SU-DHL-6 (cell line): Measurements from ENCODE around the gene MAN2A2.

ENCODE experiments used
- H2AFZ ChIP-seq: fragments of 200-600 bp; sonication (generic); 2 replicates; pipeline ENCODE4 v1.6.1; 2014; ENCODE audit warnings: low read depth, mild to moderate bottlenecking, moderate library complexity, mixed read lengths, antibody characterized with exemption, low read length; ENCODE audit not compliant: severe bottlenecking
- H3F3A ChIP-seq: fragments of 200-600 bp; shearing (Covaris generic); 2 replicates; pipeline ENCODE4 v1.6.0; 2016; ENCODE audit warnings: antibody characterized with exemption, mild to moderate bottlenecking; ENCODE audit not compliant: insufficient read depth
- H3K27ac ChIP-seq: fragments of 200-600 bp; sonication (generic); 2 replicates; pipeline ENCODE4 v1.5.1; 2016; ENCODE audit warnings: low read depth, mild to moderate bottlenecking, low read length, moderate library complexity, mixed read lengths
- H3K27me3 ChIP-seq: fragments of 200-600 bp; sonication (generic), shearing (Covaris generic); 2 replicates; pipeline ENCODE4 v1.6.0; 2014; ENCODE audit warnings: mild to moderate bottlenecking, low read length
- H3K36me3 ChIP-seq: fragments of 200-600 bp; sonication (generic); 2 replicates; pipeline ENCODE4 v1.6.1; 2014; ENCODE audit warnings: mild to moderate bottlenecking, low read length, mixed read lengths
- H3K4me2 ChIP-seq: fragments of 300-600, 200-600 bp; shearing (Covaris generic), sonication (generic); 2 replicates; pipeline ENCODE4 v1.6.0; 2014; ENCODE audit warnings: low read length, low read depth, mild to moderate bottlenecking; ENCODE audit not compliant: poor library complexity, severe bottlenecking
- H3K4me3 ChIP-seq: fragments of 200-600 bp; sonication (generic); 2 replicates; pipeline ENCODE4 v1.5.1; 2014; ENCODE audit warnings: antibody characterized with exemption, low read length, mild to moderate bottlenecking, mixed read lengths; ENCODE audit not compliant: insufficient read depth, poor library complexity, severe bottlenecking
- H3K79me2 ChIP-seq: fragments of 200-600 bp; sonication (generic); 2 replicates; pipeline ENCODE4 v1.6.1; 2014; ENCODE audit warnings: mild to moderate bottlenecking, low read length, moderate library complexity; ENCODE audit not compliant: insufficient read depth
- H3K9ac ChIP-seq: fragments of 200-600 bp; sonication (generic); 2 replicates; pipeline ENCODE4 v1.7.0; 2014; ENCODE audit warnings: mild to moderate bottlenecking, low read length
- H3K9me2 ChIP-seq: fragments of 200-600 bp; sonication (generic); replicated peaks from 2 replicates; pipeline ENCODE4 v1.6.1; 2014; ENCODE audit warnings: low read length; ENCODE audit not compliant: insufficient read depth
- H3K9me3 ChIP-seq: fragments of 200-600 bp; sonication (generic); 2 replicates; pipeline ENCODE4 v1.6.1; 2014; ENCODE audit warnings: low read length, mixed read lengths; ENCODE audit not compliant: insufficient read depth
- H4K20me1 ChIP-seq: fragments of 200-600 bp; sonication (generic); 2 replicates; pipeline ENCODE4 v1.6.1; 2014; ENCODE audit warnings: low read depth, mild to moderate bottlenecking, antibody characterized with exemption, low read length, moderate library complexity, mixed read lengths
- CTCF ChIP-seq: fragments of 200-600 bp; sonication (generic); IDR thresholded peaks from one replicate; pipeline ENCODE4 v1.5.1; 2017; ENCODE audit warnings: antibody characterized with exemption, mild to moderate bottlenecking, low read length, moderate library complexity; ENCODE audit not compliant: insufficient read depth, poor library complexity, severe bottlenecking
- EZH2phosphoT487 ChIP-seq: fragments of 200-600 bp; sonication (generic), shearing (Covaris generic); conservative IDR thresholded peaks from 2 replicates; pipeline ENCODE4 v1.6.1; 2018; ENCODE audit warnings: mild to moderate bottlenecking, antibody characterized with exemption, low read length, moderate library complexity, mixed read lengths

The MAN2A2 gene

DNA sequence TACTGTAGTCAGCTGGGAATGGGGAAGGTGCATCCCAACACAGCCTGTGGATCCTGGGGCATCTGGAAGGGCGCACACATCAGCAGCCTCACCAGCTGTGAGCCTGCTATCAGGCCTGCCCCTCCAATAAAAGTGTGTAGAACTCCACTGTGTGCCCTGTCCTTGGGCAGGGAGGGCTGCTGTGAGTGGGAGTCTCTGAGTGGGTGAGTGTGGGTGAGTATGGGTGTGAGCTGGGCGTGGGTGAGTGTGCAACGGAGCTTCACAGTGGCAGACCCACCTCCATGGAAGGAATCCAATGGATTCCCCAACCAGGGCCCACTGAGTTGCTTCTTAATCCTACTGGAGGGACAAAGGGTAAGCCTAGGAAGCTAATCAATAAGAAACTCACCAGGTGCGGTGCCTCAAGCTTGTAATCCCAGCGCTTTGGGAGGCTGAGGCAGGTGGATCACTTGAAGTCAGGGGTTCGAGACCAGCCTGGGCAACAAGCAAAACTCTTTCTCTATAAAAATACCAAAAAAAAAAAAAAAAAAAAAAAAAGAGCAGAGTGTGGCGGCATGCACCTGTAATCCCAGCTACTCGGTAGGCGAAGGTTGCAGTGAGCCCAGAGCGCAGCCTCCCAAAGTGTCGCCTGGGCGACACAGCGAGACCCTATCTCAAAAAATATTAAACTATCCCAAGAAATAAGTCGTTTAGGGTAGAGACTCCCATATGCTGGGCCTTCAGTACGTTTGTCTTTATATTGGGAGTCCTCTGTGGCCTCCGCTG lies 51.0 kb downstream of the MAN2A2 start:
- H3F3A ChIP-seq: peaks cover 22% of the 10 kb centered on the region
- peak overlapping the region; percentile 87 for H3K9ac ChIP-seq
- H3K4me2 ChIP-seq: peak overlapping the region; percentile 89
- peak overlapping the region; percentile 72 for H3K4me3 ChIP-seq
- H3K79me2 ChIP-seq: peaks cover 3% of the 10 kb centered on the region; the same call in 1 of the 2 replicates
- peak overlapping the region; percentile 27 for H2AFZ ChIP-seq
- TF ChIP-seq EZH2phosphoT487: no peak
- TF ChIP-seq CTCF: no peak
- no peaks in the 10 kb centered on the region for H3K9me2 ChIP-seq
- H3K27ac ChIP-seq: peak overlapping the region; percentile 94
- H3K36me3 ChIP-seq: no peaks in the 10 kb centered on the region
- no peaks in the 10 kb centered on the region for H4K20me1 ChIP-seq
- no peaks in the 10 kb centered on the region for H3K27me3 ChIP-seq
- H3K9me3 ChIP-seq: no peaks in the 10 kb centered on the region

DNA sequence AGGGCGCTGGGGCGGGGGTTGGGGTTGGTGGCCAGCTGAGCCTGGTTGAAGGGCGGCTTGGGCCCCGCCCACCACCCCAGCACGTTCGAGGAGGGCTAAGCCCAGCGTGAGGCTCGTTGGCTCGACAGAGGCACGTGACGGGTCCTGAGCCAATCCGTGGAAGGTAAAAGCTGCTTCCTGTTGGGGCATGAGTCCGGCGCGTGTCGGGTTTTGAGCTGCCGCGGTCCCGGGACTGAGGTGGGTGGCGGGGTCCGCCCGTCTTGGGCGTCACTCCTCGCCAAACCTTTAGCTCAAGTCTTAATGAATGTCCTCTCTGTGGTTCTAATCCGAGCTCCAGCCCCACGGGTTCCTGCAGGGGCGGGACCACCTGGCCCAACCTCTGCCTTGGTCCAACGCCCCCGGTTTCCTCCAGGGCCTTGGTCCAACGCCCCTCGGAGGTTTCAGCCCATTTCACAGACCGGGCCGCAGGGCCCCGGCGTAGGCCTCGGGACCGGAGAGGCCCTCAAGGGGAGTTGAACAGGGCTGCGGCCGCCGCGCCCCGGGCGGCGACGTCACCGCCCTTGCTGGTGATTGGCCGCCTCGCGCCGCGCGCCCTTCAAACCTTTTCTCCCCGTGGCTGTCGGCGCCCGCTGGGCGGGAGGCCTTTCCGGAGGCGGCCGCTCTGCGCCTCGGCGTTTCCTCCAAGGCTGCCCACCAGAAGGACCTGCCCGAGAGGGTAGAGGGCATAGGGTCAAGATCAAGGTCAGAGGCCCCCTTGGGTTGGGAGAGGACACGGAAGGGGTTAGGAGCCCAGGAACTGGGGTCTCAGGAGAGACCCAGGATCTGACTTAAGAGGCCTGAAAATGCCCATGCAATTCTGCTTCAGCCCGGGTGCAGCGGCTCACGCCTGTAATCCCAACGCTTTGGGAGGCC lies 51.9 kb downstream of the MAN2A2 start, which contains the start of gene RCCD1:
Gene RCCD1, plus strand, starts transcription at position 173 of the 912 bp plus-strand sequence. CDS start 1,851 bp downstream, outside the sequence.
- Histone ChIP-seq H3K36me3 (no peaks in the 10 kb centered on the region), H4K20me1 (no peaks in the 10 kb centered on the region), H3K4me2 (peak within 1 kb of the TSS; percentile 89), H3K9me2 (no peaks in the 10 kb centered on the region), H3K4me3 (peak within 1 kb of the TSS; percentile 72), H3K9me3 (no peaks in the 10 kb centered on the region), H3K9ac (peak within 1 kb of the TSS; percentile 87), H3K79me2 (peaks cover 3% of the 10 kb centered on the region; the same call in 1 of the 2 replicates), H3K27ac (peak within 1 kb of the TSS; percentile 94), H3K27me3 (no peaks in the 10 kb centered on the region), H3F3A (peaks cover 22% of the 10 kb centered on the region), H2AFZ (peak within 1 kb of the TSS; percentile 27)
- TF ChIP-seq CTCF: no peak
- TF ChIP-seq EZH2phosphoT487: no peak

- peaks cover 22% of the 10 kb centered on the region for H3F3A ChIP-seq
- H3K79me2 ChIP-seq: peaks cover 3% of the 10 kb centered on the region; the same call in 1 of the 2 replicates
- H3K27me3 ChIP-seq: no peaks in the 10 kb centered on the region
- no peaks in the 10 kb centered on the region for H3K9me2 ChIP-seq
- TF ChIP-seq EZH2phosphoT487 (no peak), CTCF (no peak)
- no peaks in the 10 kb centered on the region for H3K9me3 ChIP-seq
- no peaks in the 10 kb centered on the region for H4K20me1 ChIP-seq
- H2AFZ ChIP-seq: peak overlapping the region; percentile 27
- H3K9ac ChIP-seq: peak overlapping the region; percentile 87
- no peaks in the 10 kb centered on the region for H3K36me3 ChIP-seq
- peak overlapping the region; percentile 89 for H3K4me2 ChIP-seq
- peak overlapping the region; percentile 94 for H3K27ac ChIP-seq
- H3K4me3 ChIP-seq: peak overlapping the region; percentile 72
These were observed 52.6 kb downstream of the MAN2A2 start for GRCh38 chr15:90955624-90956273.
